WERI-Rb-1 (cell line): ENCODE measurements around the gene TMEM37.
A peak's percentile ranks its signal among the peaks of the same experiment; 100 is the strongest.

Experiments used
- DNase-seq: peaks from one replicate; pipeline ENCODE4 v3.0.0-alpha.2; 2020
- H3K27ac ChIP-seq: fragments of 250-450 bp; sonication (Bioruptor Pico); 2 replicates; pipeline ENCODE4 v1.5.1; 2020; ENCODE audit warnings: mild to moderate bottlenecking, moderate library complexity
- H3K27me3 ChIP-seq: fragments of 250-450 bp; sonication (Bioruptor Pico); 2 replicates; pipeline ENCODE4 v1.5.1; 2021; ENCODE audit warnings: mild to moderate bottlenecking, low read depth, moderate library complexity; ENCODE audit not compliant: insufficient read depth, severe bottlenecking
- H3K36me3 ChIP-seq: fragments of 250-450 bp; sonication (Bioruptor Pico); 2 replicates; pipeline ENCODE4 v1.5.1; 2020; ENCODE audit warnings: mild to moderate bottlenecking, moderate library complexity
- H3K4me3 ChIP-seq: 2 replicates; pipeline ENCODE4 v1.5.1; 2011; ENCODE audit warnings: low read depth, mild to moderate bottlenecking, control low read depth, low read length
- H3K9me3 ChIP-seq: fragments of 250-450 bp; sonication (Bioruptor Pico); 2 replicates; pipeline ENCODE4 v1.5.1; 2021; ENCODE audit warnings: mild to moderate bottlenecking, moderate library complexity; ENCODE audit not compliant: severe bottlenecking
- TF ChIP-seq, protein P1 (sequence below): IDR thresholded peaks from 2 replicates; pipeline ENCODE4 v1.5.1; 2011; ENCODE audit warnings: low read depth, mild to moderate bottlenecking, control low read depth, inconsistent platforms, low read length

TMEM37 gene

GRCh38 chr2:119473621-119474370 is 42.1 kb downstream of the TMEM37 start:
- Histone ChIP-seq H3K36me3 (no peaks in the 10 kb centered on the region), H3K27ac (no peak overlapping the region), H3K4me3 (no peak overlapping the region), H3K27me3 (no peaks in the 10 kb centered on the region), H3K9me3 (no peaks in the 10 kb centered on the region)
- no peak for DNase-seq
- TF ChIP-seq, protein P1, sequence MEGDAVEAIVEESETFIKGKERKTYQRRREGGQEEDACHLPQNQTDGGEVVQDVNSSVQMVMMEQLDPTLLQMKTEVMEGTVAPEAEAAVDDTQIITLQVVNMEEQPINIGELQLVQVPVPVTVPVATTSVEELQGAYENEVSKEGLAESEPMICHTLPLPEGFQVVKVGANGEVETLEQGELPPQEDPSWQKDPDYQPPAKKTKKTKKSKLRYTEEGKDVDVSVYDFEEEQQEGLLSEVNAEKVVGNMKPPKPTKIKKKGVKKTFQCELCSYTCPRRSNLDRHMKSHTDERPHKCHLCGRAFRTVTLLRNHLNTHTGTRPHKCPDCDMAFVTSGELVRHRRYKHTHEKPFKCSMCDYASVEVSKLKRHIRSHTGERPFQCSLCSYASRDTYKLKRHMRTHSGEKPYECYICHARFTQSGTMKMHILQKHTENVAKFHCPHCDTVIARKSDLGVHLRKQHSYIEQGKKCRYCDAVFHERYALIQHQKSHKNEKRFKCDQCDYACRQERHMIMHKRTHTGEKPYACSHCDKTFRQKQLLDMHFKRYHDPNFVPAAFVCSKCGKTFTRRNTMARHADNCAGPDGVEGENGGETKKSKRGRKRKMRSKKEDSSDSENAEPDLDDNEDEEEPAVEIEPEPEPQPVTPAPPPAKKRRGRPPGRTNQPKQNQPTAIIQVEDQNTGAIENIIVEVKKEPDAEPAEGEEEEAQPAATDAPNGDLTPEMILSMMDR, result no peak

DNA sequence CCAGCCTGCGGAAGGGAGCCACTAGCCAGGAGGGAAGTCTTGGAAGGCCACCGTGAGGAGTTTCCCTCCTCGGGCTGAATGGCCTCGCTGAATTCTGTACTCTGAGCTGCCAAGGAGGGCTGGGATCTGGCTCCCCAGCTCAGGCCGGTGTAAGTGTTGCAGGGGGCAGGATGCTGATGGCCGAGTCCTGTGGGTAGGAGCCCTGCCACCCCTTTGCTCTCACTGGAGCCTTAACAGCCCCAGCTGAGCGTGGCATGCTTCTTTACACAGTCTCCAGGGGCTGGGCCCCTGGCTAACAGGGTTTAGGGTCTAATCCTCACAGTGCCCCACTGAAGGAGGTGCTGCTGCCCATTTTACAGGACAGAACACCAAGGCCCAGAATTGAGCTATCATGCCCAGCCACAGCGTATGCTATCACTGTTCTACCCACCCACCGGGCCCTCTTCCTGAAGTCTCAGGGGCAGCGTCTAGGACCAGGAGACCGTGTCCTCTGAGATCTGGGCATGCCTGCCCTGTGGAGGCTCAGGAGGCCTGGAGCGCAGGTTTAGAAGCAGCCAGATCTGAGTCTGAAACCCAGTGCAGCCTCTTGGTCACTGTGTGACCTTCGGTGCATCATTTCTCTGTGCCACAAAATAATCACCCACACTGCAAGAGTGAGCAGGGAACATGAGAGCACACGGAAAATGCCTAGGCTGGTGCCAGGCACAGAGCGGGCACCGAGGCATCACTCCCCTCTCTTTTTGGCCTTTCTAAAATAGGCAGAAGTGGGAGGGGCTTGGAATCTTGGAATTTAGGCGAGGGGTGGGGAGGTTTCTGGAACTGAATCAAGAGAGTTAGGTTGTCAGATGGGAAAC is 42.9 kb downstream of the TMEM37 start:
- Histone ChIP-seq H3K36me3 (no peaks in the 10 kb centered on the region), H3K27me3 (no peaks in the 10 kb centered on the region), H3K27ac (no peak overlapping the region), H3K4me3 (no peak overlapping the region), H3K9me3 (no peaks in the 10 kb centered on the region)
- DNase-seq, result no peak
- TF ChIP-seq, protein P1, result no peak

DNA sequence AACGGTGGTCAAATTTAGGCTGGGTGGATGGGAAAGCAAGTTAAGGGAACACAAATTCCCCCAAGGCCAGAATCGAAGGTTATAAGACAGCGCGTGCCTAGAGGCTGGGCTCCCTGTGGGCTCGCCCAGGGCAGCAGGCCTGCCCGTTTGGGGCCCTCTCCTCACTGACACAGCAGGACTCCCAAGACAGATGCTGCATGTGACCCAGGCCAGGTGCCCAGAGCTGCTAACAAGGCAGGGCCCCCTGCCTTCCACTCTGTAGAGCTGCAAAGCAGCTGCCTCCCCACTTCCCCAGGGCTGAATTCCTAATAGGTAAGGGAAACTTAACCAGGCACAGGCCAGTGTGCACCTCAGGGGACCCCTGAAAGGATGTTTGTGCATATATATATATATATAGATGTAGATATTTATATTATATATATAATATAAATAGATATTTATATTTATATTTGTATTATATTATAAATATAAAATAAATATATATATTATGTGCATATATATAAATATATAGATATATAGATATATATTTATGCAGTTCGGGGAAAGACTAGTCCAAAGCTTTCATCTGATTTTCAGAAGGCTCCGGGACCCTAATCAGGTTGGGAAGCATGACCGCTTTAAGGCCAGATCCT is 43.7 kb downstream of the TMEM37 start:
- H3K4me3 ChIP-seq, result no peak overlapping the region
- TF ChIP-seq, protein P1, result 0 out of 2 replicates have a peak, but pooled peaks have one; percentile 12
- no peaks in the 10 kb centered on the region for H3K9me3 ChIP-seq
- DNase-seq, result peak; percentile 27
- no peaks in the 10 kb centered on the region for H3K27me3 ChIP-seq
- no peaks in the 10 kb centered on the region for H3K36me3 ChIP-seq
- H3K27ac ChIP-seq, result no peak overlapping the region

DNA sequence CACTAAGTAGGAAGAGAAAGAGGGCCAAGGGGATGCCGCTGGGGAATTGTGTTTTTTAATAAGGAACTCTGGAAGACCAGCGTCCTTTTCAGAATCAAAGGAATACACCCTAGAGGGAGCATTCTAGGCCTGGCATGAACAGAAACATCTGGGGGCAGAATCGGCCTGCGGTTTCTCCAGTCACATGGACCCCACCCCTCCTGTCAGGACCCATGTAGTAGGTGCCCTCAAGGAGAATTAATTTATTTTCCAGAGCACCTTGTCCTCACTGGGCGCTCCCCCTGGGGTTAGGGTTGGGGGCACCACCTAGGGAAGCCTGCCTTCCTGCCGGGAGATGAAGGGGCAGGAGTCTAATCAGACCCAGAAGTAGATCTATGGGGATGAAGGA is 44.2 kb downstream of the TMEM37 start:
- H3K27ac ChIP-seq, result no peak overlapping the region
- H3K27me3 ChIP-seq, result no peaks in the 10 kb centered on the region
- no peak for DNase-seq
- H3K9me3 ChIP-seq, result no peaks in the 10 kb centered on the region
- no peak overlapping the region for H3K4me3 ChIP-seq
- no peaks in the 10 kb centered on the region for H3K36me3 ChIP-seq
- TF ChIP-seq, protein P1, result no peak

DNA sequence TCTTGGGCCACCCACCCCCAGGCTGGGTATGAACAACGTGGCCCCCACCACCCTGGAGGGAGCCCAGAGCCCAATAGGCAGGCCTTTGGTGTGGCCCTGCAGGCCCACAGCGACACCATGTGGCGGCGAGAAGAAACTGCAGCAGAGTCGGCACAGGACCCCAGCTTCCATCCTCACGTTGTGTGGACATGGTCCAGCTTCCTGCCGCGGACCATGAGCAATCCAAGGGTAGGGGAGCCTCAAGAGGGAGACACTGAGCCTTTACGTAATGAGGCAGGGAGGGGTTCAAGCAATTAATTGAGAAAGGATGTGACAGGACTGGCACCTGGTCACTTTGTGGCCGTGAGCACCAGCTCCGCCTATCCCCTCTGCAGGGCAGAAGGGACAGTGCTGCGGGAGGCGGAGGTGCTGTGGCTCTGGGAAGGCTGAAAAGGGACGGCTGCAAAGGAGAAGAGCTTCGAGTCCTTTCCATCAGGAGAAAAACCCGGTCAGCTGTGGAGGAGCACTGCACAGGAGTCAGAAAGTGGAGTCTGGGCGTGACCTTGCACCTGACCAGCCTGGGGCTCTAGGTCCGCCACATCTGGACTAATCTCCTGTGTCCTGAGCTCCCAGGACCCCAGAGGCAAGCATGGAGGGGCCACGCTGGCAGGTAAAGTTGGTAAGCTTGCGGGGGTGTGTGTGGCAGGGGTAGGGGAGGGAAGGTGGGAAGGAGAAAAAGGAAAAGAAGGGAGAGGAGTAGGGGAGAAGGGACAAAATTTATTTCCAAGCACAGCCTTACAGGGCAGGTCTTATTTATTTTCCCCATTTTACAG is 44.9 kb downstream of the TMEM37 start:
- no peak overlapping the region for H3K4me3 ChIP-seq
- peak; percentile 80 for DNase-seq
- no peaks in the 10 kb centered on the region for H3K36me3 ChIP-seq
- TF ChIP-seq, protein P1, result peak; percentile 95
- H3K27me3 ChIP-seq, result no peaks in the 10 kb centered on the region
- H3K27ac ChIP-seq, result no peak overlapping the region
- H3K9me3 ChIP-seq, result no peaks in the 10 kb centered on the region
